Measurements from ENCODE around the gene PCSK5. TPM values are rescaled to one million over a fixed set of nuclear protein-coding genes. Genes with fewer than 3 reads are reported as not detected.

The PCSK5 gene
- total RNA-seq, 1 experiment from 2014 or later = 0.17 TPM

DNA sequence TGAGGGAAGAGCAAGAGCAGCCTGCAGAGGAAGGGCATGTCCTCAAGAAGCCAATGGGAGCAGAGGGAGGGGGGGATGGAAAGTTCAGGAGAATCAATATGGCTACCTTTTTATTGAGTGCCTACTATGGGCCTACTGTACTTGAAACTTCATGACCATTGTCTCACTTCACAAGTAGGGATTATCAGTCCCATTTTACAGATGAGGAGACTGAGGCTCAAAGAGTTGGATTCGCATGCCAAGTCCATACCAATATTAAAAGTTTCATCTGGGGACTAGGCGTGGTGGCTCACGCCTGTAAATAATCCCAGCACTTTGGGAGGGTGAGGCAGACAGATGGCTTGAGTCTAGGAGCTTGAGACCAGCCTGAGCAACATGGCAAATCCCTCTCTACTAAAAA is 463.7 kb downstream of the PCSK5 start:
- intact Hi-C loops (cut with micrococcal nuclease; ENCODE audit: unreplicated experiment) = no loop called here
- TF ChIP-seq, protein P1, sequence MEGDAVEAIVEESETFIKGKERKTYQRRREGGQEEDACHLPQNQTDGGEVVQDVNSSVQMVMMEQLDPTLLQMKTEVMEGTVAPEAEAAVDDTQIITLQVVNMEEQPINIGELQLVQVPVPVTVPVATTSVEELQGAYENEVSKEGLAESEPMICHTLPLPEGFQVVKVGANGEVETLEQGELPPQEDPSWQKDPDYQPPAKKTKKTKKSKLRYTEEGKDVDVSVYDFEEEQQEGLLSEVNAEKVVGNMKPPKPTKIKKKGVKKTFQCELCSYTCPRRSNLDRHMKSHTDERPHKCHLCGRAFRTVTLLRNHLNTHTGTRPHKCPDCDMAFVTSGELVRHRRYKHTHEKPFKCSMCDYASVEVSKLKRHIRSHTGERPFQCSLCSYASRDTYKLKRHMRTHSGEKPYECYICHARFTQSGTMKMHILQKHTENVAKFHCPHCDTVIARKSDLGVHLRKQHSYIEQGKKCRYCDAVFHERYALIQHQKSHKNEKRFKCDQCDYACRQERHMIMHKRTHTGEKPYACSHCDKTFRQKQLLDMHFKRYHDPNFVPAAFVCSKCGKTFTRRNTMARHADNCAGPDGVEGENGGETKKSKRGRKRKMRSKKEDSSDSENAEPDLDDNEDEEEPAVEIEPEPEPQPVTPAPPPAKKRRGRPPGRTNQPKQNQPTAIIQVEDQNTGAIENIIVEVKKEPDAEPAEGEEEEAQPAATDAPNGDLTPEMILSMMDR (conservative IDR thresholded peaks at IDR 0.05; ENCODE audit: low read depth, low read length) = no peak
- no peak for TF ChIP-seq EZH2 (IDR thresholded peaks at IDR 0.05; ENCODE audit: borderline replicate concordance, low read depth, low read length, poor library complexity, severe bottlenecking)
- ChIA-PET POLR2A (ENCODE audit: low non-redundant PET) (no interaction called here), CTCF (no interaction called here)
- no peaks in the 10 kb centered on the region for H3K36me3 ChIP-seq (ENCODE audit: insufficient read depth, low read length, poor library complexity, severe bottlenecking)
- no peak overlapping the region for H3K27ac ChIP-seq (ENCODE audit: low read depth, low read length, poor library complexity, severe bottlenecking)
- BruUV-seq (replicated peaks) = no TSS peak
- H3K4me1 ChIP-seq (ENCODE audit: insufficient read depth, low read length, poor library complexity, severe bottlenecking) = no peaks in the 10 kb centered on the region
- H3K4me3 ChIP-seq (ENCODE audit: low read depth, low read length, poor library complexity, severe bottlenecking) = no peak overlapping the region
- H3K9me3 ChIP-seq (ENCODE audit: low read depth, low read length, poor library complexity, severe bottlenecking) = no peaks in the 10 kb centered on the region
- peaks cover 2% of the 10 kb centered on the region for H3K27me3 ChIP-seq (replicated peaks; ENCODE audit: insufficient read depth, low read depth, low read length, poor library complexity)
- DNase-seq (ENCODE audit: low spot score) = no peak

DNA sequence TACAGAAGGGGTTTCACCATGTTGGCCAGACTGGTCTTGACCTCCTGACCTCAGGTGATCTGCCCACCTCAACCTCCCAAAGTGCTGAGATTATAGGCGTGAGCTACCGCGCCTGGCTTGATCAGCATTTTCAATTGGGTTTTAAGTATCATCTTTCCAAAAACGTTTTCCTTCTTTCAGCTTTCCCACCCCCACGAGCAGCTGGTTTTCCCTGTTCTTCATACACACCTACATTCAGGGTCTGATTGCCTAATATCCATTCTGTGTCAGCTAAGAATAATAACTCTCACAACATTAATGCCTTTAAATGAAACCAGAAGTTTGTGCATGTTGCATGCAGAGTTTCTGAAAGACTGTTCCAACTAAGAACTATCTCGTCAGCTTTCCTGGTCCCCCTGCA is 465.4 kb downstream of the PCSK5 start:
- H3K27me3 ChIP-seq (replicated peaks; ENCODE audit: insufficient read depth, low read depth, low read length, poor library complexity) = peaks cover 14% of the 10 kb centered on the region
- no TSS peak for BruUV-seq (replicated peaks)
- H3K4me1 ChIP-seq (ENCODE audit: insufficient read depth, low read length, poor library complexity, severe bottlenecking) = no peaks in the 10 kb centered on the region
- ChIA-PET POLR2A (ENCODE audit: low non-redundant PET) (no interaction called here), CTCF (no interaction called here)
- no peak overlapping the region for H3K27ac ChIP-seq (ENCODE audit: low read depth, low read length, poor library complexity, severe bottlenecking)
- H3K4me3 ChIP-seq (ENCODE audit: low read depth, low read length, poor library complexity, severe bottlenecking) = no peak overlapping the region
- no peaks in the 10 kb centered on the region for H3K36me3 ChIP-seq (ENCODE audit: insufficient read depth, low read length, poor library complexity, severe bottlenecking)
- TF ChIP-seq, protein P1 (conservative IDR thresholded peaks at IDR 0.05; ENCODE audit: low read depth, low read length) = no peak
- TF ChIP-seq EZH2 (IDR thresholded peaks at IDR 0.05; ENCODE audit: borderline replicate concordance, low read depth, low read length, poor library complexity, severe bottlenecking) = no peak
- intact Hi-C loops (cut with micrococcal nuclease; ENCODE audit: unreplicated experiment) = no loop called here
- no peak for DNase-seq (ENCODE audit: low spot score)
- no peaks in the 10 kb centered on the region for H3K9me3 ChIP-seq (ENCODE audit: low read depth, low read length, poor library complexity, severe bottlenecking)

DNA sequence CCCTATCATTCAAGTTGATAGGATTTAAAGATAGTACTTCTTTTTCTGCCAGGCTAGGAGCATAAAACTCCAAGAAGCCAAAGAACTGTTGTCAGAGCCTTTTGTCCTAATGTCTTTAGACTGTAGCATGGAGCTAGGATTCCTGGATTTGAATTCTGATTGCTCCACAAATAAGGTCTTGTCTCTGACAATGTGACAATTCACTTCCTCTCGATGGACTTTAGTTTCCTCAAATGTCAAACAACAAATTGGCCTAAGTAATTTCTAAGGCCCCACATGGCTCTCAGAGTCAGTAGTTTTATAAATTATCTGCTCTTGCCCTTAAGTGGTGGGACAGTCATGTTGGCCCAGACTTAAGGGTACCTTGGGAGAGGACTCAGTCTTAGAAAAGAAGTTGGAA is 467.1 kb downstream of the PCSK5 start:
- H3K4me3 ChIP-seq (ENCODE audit: low read depth, low read length, poor library complexity, severe bottlenecking) = no peak overlapping the region
- ChIA-PET CTCF (no interaction called here), POLR2A (ENCODE audit: low non-redundant PET) (no interaction called here)
- peaks cover 12% of the 10 kb centered on the region for H3K27me3 ChIP-seq (replicated peaks; ENCODE audit: insufficient read depth, low read depth, low read length, poor library complexity)
- no peaks in the 10 kb centered on the region for H3K9me3 ChIP-seq (ENCODE audit: low read depth, low read length, poor library complexity, severe bottlenecking)
- DNase-seq (ENCODE audit: low spot score) = no peak
- H3K27ac ChIP-seq (ENCODE audit: low read depth, low read length, poor library complexity, severe bottlenecking) = no peak overlapping the region
- no peaks in the 10 kb centered on the region for H3K36me3 ChIP-seq (ENCODE audit: insufficient read depth, low read length, poor library complexity, severe bottlenecking)
- intact Hi-C loops (cut with micrococcal nuclease; ENCODE audit: unreplicated experiment) = no loop called here
- no peaks in the 10 kb centered on the region for H3K4me1 ChIP-seq (ENCODE audit: insufficient read depth, low read length, poor library complexity, severe bottlenecking)
- no TSS peak for BruUV-seq (replicated peaks)
- TF ChIP-seq, protein P1 (conservative IDR thresholded peaks at IDR 0.05; ENCODE audit: low read depth, low read length) = no peak
- no peak for TF ChIP-seq EZH2 (IDR thresholded peaks at IDR 0.05; ENCODE audit: borderline replicate concordance, low read depth, low read length, poor library complexity, severe bottlenecking)

Measured in A673 (cell line).